Measurements from ENCODE around the gene TLR8.

DNA sequence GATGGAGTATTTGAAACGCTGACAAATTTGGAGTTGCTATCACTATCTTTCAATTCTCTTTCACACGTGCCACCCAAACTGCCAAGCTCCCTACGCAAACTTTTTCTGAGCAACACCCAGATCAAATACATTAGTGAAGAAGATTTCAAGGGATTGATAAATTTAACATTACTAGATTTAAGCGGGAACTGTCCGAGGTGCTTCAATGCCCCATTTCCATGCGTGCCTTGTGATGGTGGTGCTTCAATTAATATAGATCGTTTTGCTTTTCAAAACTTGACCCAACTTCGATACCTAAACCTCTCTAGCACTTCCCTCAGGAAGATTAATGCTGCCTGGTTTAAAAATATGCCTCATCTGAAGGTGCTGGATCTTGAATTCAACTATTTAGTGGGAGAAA, 13.2 kb downstream of the TLR8 start:
- no peak for TF ChIP-seq POLR2A (IDR thresholded peaks at IDR 0.05)
- TF ChIP-seq, protein P1, sequence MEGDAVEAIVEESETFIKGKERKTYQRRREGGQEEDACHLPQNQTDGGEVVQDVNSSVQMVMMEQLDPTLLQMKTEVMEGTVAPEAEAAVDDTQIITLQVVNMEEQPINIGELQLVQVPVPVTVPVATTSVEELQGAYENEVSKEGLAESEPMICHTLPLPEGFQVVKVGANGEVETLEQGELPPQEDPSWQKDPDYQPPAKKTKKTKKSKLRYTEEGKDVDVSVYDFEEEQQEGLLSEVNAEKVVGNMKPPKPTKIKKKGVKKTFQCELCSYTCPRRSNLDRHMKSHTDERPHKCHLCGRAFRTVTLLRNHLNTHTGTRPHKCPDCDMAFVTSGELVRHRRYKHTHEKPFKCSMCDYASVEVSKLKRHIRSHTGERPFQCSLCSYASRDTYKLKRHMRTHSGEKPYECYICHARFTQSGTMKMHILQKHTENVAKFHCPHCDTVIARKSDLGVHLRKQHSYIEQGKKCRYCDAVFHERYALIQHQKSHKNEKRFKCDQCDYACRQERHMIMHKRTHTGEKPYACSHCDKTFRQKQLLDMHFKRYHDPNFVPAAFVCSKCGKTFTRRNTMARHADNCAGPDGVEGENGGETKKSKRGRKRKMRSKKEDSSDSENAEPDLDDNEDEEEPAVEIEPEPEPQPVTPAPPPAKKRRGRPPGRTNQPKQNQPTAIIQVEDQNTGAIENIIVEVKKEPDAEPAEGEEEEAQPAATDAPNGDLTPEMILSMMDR (IDR thresholded peaks at IDR 0.05), result no peak

Measured in heart left ventricle (tissue), 13 donors.